GM21447 (cell line): ENCODE measurements around the gene UBR7.

Source experiments
- ATAC-seq: cut with Tn5 transposase; IDR thresholded peaks from one replicate; pipeline ENCODE4 v1.9.1; 2021; ENCODE audit not compliant: unreplicated experiment

The UBR7 gene

GRCh38 chr14:93249128-93249831 lies 42.2 kb downstream of the UBR7 start:
- ATAC-seq, result no peak

- ATAC-seq, result no peak
These were observed 55.4 kb downstream of the UBR7 start for GRCh38 chr14:93262446-93262845.

GRCh38 chr14:93263416-93263815 lies 56.4 kb downstream of the UBR7 start:
- no peak for ATAC-seq

- no peak for ATAC-seq
These were observed 59.1 kb downstream of the UBR7 start for GRCh38 chr14:93266127-93266526.

- ATAC-seq, result no peak
These were observed 60.2 kb downstream of the UBR7 start for GRCh38 chr14:93267149-93267711.

- no peak for ATAC-seq
These were observed 61.4 kb downstream of the UBR7 start for GRCh38 chr14:93268406-93268805.

GRCh38 chr14:93269341-93270068 lies 62.4 kb downstream of the UBR7 start:
- no peak for ATAC-seq

- no peak for ATAC-seq
These were observed 64.1 kb downstream of the UBR7 start for GRCh38 chr14:93271111-93271510.

GRCh38 chr14:93274055-93274806 lies 67.2 kb downstream of the UBR7 start:
- no peak for ATAC-seq

- no peak for ATAC-seq
These were observed 69.1 kb downstream of the UBR7 start for GRCh38 chr14:93276031-93276716.
